GM19328 (cell line): ENCODE results near the gene SPRR1A.
"Not testable (repeated sequence)": the region's sequence is repeated elsewhere in the genome, so short reads cannot be mapped to it uniquely, and the experiment has no call there.

Source experiments
- ATAC-seq: cut with Tn5 transposase; IDR thresholded peaks from one replicate; pipeline ENCODE4 v1.9.1; 2021; ENCODE audit warnings: mild to moderate bottlenecking, moderate library complexity; ENCODE audit not compliant: unreplicated experiment

SPRR1A gene

DNA sequence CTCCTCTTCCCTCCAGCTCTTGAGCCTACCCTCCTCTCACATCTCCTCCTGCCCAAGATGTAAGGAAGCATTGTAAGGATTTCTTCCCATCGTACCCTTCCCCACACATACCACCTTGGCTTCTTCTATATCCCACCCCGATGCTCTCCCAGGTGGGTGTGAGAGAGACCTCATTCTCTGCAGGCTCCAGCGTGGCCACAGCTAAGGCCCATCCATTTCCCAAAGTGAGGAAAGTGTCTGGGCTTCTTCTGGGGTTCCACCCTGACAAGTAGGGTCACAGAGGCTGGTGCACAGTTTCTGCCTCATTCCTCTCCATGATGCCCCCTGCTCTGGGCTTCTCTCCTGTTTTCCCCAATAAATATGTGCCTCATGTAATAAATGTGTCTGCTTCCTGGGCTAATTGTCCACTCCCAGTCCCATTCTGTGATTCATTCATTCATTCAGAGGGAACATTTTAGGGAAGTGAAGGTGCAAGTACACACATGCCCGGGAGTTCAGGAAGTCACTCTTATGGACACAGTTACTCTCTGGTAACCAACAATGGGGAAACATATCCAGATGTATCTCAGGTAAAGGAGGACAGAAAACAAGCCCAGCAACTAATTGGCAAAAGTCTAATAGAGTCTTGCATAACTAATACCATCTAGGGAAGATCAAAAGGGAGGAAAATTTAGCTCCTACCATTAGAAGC lies 11.5 kb upstream of the SPRR1A start:
- no peak for ATAC-seq

DNA sequence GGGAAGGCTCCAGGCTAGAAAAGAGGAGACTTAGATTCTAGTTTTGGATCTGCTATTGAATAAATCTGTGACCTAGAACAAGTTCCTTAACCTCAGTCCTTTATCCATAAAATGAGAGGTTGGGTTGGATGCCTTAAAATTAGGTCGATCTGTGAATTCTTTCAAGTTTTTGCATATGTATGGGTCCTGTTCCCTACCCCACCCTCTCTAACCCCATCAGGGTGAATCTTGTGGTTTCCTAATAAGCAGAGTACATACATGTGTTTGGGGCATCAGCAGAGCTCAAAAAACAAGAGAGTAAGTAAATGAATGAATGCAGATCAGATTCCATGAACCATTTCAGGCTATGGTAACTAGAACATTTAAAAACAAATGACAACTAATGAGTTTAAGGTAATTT lies 7.2 kb upstream of the SPRR1A start:
- ATAC-seq: no peak

DNA sequence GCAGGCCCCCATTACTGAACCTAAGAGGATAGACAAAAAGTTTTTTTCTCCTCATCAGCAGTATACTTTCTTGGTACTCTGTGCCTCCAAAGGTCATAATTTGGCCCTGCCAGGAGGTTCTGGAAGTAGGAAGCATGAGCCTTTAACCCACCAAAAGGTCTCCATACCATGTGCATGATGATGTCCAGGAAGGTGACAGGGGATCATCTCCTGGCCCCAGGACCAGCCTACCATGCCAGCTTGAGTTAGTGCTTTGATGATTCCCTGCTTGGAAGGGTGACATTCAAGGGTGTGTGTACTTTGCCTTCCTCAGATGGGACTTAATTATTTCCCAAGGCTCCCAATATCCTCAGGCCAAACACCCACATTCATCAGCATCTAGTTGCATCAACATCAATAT lies 6.3 kb upstream of the SPRR1A start:
- no peak for ATAC-seq

DNA sequence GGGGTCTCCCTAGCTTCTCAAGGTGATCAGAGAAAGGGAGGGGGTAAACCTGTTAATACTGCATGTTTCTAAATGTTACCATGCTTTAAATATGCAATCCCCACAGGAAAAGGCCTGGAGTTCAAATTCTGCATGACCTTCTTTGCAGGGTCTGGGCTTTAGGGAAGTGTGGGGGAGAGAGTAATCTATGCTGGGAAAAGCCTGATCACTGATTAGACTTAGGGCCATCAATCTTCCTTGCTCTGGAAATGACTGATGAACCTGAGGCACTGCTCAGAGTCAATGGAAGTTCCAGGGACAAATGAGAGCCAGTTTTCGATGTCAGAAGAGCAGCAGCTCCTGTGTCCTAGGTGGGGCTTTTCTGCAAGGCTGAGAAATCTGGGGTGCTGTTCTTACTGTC lies 3.2 kb upstream of the SPRR1A start:
- ATAC-seq: no peak

DNA sequence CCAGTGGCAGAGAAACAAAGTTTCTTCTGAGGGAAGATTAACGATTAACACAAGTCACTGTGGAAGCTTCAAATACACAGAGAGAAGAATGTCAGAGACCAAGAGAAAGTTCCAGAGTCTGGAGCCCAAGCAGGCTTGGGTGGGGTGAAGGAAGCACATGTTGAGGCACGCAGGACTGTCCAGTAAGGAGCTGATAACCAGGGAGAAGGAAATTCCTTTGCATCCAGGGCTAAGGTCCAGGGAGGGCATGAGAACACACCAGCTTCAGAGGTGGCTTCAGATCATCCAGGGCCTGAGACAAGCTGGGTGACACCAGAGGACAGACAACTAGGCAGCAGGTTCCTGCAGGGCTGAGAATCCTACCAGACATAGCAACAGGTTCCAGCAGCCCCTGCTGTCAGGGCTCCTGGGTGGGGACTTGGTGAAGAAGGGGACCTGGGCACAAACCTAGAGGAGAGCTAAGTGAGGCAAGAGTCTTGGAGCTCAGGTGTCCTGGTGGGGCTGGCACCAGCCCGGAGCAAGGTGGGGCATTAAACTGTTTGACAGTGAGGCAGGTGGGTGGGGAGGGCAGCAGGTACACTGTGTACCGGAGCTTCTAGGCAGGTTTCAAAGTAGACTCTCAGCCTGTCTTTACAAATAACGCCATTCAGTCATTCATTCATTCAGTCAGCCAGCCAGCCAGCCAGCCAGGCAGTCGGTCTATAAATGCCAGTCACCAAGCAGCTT lies 2.6 kb upstream of the SPRR1A start:
- no peak for ATAC-seq

DNA sequence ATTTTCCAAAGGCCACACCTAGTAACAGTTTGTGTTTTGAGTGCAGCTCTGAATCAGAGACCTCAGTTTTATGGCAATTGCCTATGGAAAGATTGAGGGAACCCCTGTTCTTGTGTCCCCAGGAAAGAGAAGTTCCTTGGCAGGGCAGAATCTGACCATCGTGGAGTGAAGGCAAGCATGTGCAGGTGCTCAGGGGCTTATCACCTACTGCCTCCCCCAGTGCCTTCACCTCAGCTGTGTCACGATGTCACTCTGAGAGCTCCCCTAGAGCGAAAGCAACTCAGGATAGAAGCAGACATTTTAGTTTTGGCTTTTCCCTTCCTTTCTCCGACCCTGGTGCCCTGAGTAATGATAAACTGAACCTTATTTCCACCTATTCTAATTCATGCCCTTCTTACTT lies 1.8 kb upstream of the SPRR1A start:
- no peak for ATAC-seq

DNA sequence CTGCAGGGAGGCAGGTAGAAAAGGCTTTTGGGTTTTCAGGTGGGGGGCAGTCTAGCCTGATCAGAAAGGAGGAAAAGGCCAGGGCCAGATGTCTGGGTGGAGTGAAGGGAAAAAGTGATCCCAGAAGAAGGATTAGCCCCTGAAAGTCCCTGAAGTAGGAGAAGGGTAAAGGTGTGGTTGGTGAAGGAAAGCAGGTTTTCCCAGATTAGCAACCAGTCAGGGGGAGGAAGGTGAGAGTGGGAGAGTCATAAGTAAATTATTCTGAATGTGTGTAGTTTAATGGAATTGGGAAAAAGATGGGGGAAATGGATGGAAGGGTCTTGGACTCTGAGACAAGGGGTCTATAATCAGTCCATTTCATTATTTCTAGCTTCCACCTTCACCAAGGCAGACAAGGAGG lies 647 bp upstream of the SPRR1A start:
- ATAC-seq: no peak

DNA sequence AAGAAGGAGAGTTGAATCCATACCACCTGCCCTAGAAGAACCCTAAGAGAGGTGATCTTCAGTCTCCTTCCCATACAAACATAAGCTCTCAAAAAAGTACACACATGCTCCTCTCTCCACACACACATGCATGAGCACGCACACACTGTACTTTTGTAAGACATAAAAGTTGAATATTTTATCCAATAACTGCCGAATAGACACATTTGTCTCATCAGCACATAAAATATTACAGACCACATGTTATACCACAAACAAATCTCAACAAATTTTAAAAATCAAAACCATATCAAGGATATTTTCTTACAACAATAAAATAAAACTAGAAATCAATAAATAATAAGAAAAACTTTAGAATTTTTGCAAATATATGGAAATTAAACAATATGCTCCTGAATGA lies 2.7 kb downstream of the SPRR1A start:
- ATAC-seq: no peak

DNA sequence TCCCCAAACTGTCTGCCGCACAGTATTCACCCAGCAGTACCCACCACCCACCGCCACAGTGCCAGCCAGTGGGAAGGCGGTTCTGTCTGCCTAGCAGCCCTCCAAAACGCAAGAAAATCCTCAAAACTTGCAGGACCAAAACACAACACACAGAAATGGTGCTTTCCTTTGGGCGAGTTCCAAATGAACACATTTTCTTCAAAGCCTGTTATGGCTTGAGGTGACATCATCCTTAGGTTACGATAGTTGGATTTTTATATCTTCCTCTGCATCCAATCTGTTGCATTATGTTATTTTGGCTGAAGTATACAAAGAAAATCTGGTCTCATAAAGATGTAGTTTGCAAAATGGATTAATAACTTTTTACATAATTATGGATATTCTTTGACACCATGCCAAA lies 9.3 kb downstream of the SPRR1A start:
- ATAC-seq: no peak

DNA sequence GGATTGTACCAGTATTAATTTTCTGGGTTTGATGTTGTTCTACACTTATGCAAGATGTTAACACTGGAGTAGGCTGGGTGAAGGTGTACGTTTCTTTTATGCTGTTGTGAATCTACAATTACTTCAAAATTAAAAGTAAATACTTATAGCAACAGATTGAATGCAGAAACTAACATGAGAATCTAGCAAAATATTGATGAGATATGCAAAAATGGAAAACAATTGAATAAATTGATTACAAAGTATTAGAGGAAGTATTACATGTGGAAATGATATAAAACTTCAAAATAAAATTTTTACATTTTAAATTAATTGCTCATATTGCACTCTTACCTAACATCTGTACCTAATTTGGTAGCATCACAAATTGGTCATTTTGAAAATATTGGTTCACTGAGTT lies 12.0 kb downstream of the SPRR1A start:
- no peak for ATAC-seq

DNA sequence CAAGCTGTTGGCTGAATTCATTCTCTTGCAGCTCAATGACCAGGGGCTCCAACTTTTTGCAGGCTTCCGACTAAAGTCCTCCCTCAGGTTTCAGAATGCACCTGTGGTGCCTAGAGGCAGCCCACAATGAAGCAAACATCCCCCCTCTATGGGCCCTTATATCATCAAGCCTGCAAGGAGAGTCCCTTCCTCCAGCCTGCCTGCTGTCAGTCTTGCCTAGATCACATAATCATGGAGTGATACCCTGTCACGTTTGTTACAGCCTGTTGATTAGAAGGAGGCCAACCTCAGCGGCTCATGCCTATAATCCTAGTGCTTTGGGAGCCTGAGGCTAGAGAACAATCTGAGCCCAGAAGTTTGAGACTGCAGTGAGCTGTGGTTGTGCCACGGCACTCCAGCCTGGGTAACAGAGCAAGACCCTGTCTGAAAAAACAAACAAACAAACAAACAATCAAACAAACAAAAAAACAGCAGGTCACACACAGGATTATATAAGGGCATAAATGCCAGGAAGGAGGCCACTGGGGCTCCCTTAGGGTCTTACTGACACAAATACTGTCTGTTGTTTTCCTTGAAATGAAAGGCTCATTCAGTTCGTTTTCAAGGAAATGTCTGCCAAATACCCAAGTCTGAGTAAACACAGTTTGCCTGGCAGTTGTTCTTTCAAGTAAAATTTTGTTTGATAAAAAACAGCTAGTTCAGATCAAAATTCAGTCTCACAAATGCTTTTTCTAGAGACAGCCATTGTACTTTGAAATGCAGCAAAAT lies 12.9 kb downstream of the SPRR1A start:
- no peak for ATAC-seq

DNA sequence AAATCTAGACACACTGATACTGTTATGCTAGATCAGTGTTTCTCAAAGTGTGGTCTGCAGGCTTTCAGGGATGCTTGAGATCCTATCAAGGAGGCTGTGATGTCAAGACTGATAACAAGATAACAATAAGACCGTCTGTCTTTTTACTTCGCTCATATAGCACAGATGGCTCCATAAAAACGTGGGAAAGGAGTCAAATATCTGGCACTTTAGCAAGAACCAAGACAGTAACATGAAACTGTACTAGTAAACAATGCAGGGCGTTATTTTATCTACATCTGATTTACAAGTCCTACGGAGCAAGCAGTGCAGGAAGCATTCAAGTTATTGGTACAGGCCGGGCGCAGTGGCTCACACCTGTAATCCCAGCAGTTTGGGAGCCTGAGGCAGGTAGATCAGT lies 14.0 kb downstream of the SPRR1A start:
- no peak for ATAC-seq

DNA sequence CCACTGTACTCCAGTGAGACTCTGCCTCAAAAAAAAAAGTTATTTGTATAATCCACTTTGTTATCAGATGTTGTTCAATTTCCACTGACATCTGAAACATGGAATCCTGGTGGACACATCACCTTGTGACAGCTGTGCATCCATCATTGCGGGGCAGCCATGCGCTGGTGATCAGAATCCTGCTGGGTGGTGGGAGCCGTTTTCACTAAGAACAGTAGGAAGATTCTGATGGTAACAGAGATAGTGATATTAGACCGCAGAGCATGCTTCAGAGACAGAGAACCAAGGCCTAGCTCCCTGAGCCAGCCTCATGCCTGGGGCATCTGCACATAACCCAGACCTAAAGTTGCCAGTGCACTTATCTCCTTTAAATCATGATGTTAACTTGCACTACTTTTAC lies 14.6 kb downstream of the SPRR1A start:
- ATAC-seq: no peak

DNA sequence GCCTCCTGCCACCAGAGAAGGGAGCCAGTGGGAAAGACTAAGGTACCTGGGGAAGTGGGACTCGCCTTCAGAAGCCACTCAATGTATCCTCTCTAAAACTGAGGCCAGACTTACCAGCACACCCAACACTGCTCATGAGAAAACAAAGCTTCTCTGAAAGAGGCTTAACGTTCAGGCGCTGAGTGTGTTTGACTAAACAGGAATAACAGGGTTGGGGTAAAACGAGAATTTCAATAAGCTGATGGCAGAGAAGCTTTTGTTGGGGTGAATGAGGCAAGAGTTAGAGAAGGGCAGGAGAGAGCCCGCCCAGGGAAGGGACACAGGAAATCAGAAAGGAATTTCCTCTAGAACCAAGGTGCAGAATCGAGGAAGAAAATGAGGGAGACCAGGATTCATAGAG lies 15.9 kb downstream of the SPRR1A start:
- ATAC-seq: no peak

DNA sequence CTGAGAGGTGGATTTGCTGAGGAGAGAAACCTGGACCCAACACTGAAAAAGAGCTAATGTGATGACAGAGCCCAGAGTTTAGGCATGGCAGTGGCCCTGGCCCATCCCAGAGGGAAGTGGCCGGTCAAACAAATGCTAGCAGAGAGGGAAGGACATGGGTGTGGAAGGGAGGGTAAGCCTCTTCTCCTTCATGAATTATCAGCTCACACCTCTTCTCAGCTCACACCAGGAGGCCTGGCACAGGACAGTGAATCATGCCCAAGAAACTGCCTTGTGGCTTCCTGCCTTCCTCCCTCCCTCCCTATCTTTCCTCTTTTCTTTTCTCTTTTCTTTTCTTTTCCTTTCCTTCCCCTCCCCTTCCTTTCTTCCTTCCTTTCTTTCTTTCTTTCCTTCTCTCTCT lies 16.4 kb downstream of the SPRR1A start:
- ATAC-seq: no peak

DNA sequence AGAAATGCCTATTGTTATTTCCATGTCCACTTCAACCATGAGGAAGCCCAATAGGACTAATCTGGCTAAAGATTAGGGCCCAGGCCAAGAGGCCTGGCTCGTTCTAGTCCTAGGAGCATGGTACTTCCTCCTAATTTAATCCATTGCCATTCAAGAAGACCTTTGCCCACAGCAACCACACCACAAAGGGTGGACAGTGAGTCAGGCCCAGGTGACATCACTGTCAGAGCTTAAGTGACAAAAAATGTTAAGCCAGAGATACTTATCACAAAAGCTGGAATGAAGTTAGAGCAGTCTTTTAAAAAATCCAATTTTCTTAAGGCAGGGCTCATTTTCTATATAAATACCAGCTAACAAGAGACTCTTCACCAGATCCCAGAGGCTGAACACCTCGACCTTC lies 17.5 kb downstream of the SPRR1A start, which contains the start of gene SPRR3:
TSS of gene SPRR3 (plus strand) at position 368 of the 400 bp plus-strand sequence. CDS start 1,272 bp downstream, outside the sequence.
- ATAC-seq: no peak

DNA sequence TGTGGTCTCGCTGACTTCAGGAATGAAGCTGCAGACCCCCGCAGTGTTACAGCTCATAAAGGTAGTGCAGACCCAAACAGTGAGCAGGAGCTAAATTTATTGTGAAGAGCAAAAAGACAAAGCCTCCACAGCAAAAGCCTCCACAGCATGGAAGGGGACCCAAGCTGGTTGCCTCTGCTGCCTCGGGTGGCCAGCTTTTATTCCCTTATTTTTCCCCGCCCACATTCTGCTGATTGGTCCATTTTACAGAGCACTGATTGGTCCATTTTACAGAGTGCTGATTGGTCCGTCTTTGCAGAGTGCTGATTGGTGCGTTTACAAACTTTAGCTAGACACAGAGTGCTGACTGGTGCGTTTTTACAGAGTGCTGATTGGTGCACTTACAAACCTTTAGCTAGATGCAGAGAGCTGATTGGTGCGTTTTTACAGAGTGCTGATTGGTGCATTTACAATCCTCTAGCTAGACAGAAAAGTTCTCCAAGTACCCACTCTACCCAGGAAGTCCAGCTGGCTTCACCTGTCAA lies 27.4 kb downstream of the SPRR1A start:
- not testable (repeated sequence) for ATAC-seq

DNA sequence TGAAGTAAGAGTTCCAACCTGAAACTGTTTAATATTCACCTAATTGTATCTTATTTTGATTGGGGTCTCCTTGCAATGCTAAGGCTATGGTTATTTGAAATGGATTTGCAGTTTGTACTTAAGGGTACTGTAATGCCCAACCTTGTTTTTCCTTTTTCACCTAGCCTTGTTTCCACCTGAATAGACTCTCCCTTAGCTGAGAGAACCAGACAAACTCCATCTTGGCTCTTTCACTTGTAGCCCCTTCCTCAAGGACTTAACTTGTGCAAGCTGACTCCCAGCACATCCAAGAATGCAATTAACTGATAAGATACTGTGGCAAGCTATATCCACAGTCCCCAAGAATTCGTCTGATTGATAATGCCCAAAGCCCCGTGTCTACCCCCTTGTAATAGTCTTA lies 37.9 kb downstream of the SPRR1A start:
- not testable (repeated sequence) for ATAC-seq

DNA sequence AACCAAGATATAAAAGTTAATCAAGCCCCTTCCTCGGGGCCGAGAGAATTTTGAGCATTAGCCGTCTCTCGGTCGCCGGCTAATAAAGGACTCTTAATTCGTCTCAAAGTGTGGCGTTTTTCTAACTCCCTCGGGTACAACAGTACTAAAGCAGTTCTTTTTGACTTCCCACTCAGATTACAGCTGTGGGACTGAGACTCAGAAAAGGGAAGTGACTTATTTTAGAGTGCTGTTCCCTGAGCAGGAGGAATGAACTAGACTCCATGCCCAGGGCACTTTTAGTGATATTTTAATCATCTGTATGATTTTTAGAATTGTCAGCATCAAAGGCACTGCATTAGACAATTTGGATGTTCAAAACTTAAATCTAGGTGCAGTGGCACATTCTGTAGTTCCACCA lies 38.5 kb downstream of the SPRR1A start:
- ATAC-seq: not testable (repeated sequence)

DNA sequence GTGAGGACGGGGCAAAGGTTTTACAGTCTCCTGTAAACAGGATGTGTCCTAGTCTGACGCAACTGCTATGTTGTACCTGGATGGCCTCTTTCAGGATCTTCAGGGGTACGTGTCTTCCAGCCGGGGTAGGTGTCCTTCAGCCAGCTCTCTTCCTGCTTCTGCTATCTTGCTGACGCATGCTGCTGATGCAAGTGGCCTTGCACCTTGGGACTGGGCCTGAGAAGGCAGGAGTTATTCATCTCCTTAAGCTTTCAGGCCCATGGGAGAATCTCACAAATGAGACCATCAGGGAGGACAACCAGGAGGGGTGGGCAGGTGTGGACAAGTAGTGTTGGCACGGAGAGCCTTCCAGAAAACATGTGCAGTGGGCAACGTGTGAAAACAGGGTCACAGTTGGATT lies 39.2 kb downstream of the SPRR1A start:
- no peak for ATAC-seq

DNA sequence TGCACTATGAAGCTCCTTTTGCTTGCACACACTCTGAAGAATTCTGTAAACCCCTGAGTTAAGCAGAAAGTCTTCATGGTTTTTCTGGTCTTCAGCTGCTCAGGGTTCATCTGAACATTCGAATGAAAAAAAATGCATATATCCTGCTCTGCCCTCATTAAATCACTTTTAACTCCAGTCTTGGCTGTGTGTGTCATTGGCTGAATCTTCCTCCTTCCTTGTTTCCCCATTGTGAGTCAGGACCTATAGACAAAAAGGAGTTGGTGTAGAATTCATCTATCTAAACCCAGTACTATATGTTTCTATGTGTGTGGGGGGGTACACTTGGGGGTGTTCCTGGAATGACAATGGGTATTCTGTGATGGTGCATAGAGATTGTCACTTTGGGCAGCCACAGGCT lies 40.5 kb downstream of the SPRR1A start:
- no peak for ATAC-seq

DNA sequence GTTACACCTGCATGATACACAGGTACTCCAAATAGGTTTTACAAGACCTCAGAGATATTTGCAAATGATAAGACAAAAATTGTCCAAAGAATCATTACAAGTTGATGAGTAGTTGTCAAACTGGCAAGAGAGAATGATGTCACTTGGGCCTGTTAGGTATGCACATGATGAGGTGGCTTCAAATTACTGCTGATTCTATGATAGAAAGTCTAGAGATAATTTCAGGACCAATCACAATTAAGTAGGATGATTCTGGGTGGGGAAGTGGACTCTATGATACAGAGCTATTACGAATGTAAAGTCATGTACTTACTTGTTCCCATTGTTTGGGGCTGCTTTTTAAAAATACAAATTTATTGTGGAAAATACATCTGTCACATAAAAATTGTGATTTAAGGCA lies 41.9 kb downstream of the SPRR1A start:
- ATAC-seq: no peak
